Astrocyte (in vitro differentiated cells and primary cell): ENCODE data around the gene HMGCR. TPM values are rescaled to one million over a fixed set of nuclear protein-coding genes. Genes with fewer than 3 reads are reported as not detected.

Source experiments
- DNase-seq: peaks from one replicate; pipeline ENCODE4 v3.0.0-alpha.2; 2010; ENCODE audit warnings: low read depth
- FAIRE-seq: peaks from 2 replicates; lab custom pipeline; 2011; peaks lifted over from hg19 to GRCh38; lab: Jason Lieb, UNC
- H2AFZ ChIP-seq: 2 replicates; pipeline ENCODE4 v1.6.0; 2012; ENCODE audit warnings: low read depth, low read length, inconsistent platforms
- H3K27ac ChIP-seq: 2 replicates; pipeline ENCODE4 v1.5.1; 2011; ENCODE audit warnings: low read depth, low read length, inconsistent platforms
- H3K27me3 ChIP-seq: 2 replicates; pipeline ENCODE4 v1.6.0; 2011; ENCODE audit warnings: low read length, inconsistent platforms; ENCODE audit not compliant: insufficient read depth
- H3K36me3 ChIP-seq: 2 replicates; pipeline ENCODE4 v1.5.1; 2011; ENCODE audit warnings: low read length, inconsistent platforms; ENCODE audit not compliant: insufficient read depth
- H3K4me1 ChIP-seq: 2 replicates; pipeline ENCODE4 v1.5.1; 2011; ENCODE audit warnings: low read length, inconsistent platforms; ENCODE audit not compliant: insufficient read depth
- H3K4me2 ChIP-seq: 2 replicates; pipeline ENCODE4 v1.6.0; 2012; ENCODE audit warnings: low read length, inconsistent platforms
- H3K4me3 ChIP-seq: 2 replicates; pipeline ENCODE4 v1.5.1; 2011; ENCODE audit warnings: low read depth, mild to moderate bottlenecking, low read length, inconsistent platforms; ENCODE audit not compliant: insufficient read depth
- H3K79me2 ChIP-seq: 2 replicates; pipeline ENCODE4 v1.6.0; 2012; ENCODE audit warnings: mild to moderate bottlenecking, low read length, inconsistent platforms; ENCODE audit not compliant: insufficient read depth
- H3K9ac ChIP-seq: 2 replicates; pipeline ENCODE4 v1.6.0; 2012; ENCODE audit warnings: mild to moderate bottlenecking, low read length, inconsistent platforms
- H3K9me3 ChIP-seq: 2 replicates; pipeline ENCODE4 v1.5.1; 2012; ENCODE audit warnings: low read depth, mild to moderate bottlenecking, low read length, inconsistent platforms; ENCODE audit not compliant: insufficient read depth
- H4K20me1 ChIP-seq: 2 replicates; pipeline ENCODE4 v1.6.0; 2012; ENCODE audit warnings: low read length, inconsistent platforms; ENCODE audit not compliant: insufficient read depth
- H3K27ac Mint-ChIP-seq: one replicate; pipeline ENCODE4 v1.8.0; 2021; ENCODE audit warnings: mild to moderate bottlenecking, mixed read lengths; ENCODE audit not compliant: unreplicated experiment
- H3K27me3 Mint-ChIP-seq: one replicate; pipeline ENCODE4 v1.8.0; 2021; ENCODE audit warnings: low read depth, mixed read lengths; ENCODE audit not compliant: unreplicated experiment
- H3K36me3 Mint-ChIP-seq: one replicate; pipeline ENCODE4 v1.8.0; 2021; ENCODE audit warnings: low read depth, mixed read lengths; ENCODE audit not compliant: unreplicated experiment
- H3K4me1 Mint-ChIP-seq: one replicate; pipeline ENCODE4 v1.8.0; 2021; ENCODE audit warnings: low read depth, mixed read lengths; ENCODE audit not compliant: unreplicated experiment
- H3K4me3 Mint-ChIP-seq: one replicate; pipeline ENCODE4 v1.8.0; 2021; ENCODE audit warnings: mild to moderate bottlenecking, moderate library complexity, mixed read lengths; ENCODE audit not compliant: unreplicated experiment
- H3K9me3 Mint-ChIP-seq: one replicate; pipeline ENCODE4 v1.8.0; 2021; ENCODE audit warnings: mild to moderate bottlenecking, mixed read lengths; ENCODE audit not compliant: unreplicated experiment
- EZH2 ChIP-seq: IDR thresholded peaks from 2 replicates; pipeline ENCODE4 v1.6.1; 2012; ENCODE audit warnings: mild to moderate bottlenecking, low read length, inconsistent platforms; ENCODE audit not compliant: insufficient read depth
- total RNA-seq: library from RNA; stranded (reverse); gene quantifications from 2 replicates; pipeline ENCODE4 v1.2.1, GENCODE V29; 2021
- TF ChIP-seq, protein P1 (sequence below): IDR thresholded peaks from 2 replicates; pipeline ENCODE4 v1.5.1; 2011; ENCODE audit warnings: low read depth, mild to moderate bottlenecking, inconsistent platforms, low read length, moderate library complexity; ENCODE audit not compliant: insufficient read depth

Gene HMGCR
- total RNA-seq, 1 donor from 2014 or later: 114 TPM

DNA sequence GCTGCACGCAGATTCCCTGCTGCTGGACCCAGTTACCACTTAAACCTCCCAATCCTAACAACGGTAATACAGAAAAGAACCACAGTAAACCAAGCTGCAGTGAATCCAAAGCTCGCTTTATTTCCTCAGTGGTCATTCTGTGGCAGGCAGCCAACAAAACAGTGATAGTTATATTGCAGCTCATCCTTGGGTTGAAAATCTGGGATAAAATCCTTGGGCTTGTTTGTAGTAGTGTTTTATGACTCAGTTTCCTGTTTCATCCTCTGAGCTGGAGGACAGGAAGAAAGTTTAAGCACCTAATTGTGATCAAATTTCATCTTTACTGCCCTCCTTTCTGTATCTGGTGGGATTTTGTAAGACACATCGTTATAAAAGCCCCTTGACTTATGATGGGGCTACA lies 31.4 kb downstream of the HMGCR start:
- Mint-ChIP-seq H3K36me3 (peaks cover 2% of the 10 kb centered on the region), H3K27me3 (no peaks in the 10 kb centered on the region), H3K4me1 (peaks cover 14% of the 10 kb centered on the region), H3K9me3 (no peaks in the 10 kb centered on the region), H3K27ac (no peak overlapping the region), H3K4me3 (no peak overlapping the region)
- Histone ChIP-seq H3K4me1 (peaks cover 6% of the 10 kb centered on the region), H3K4me3 (no peak overlapping the region), H3K36me3 (peaks cover 3% of the 10 kb centered on the region), H3K9me3 (no peaks in the 10 kb centered on the region), H3K9ac (no peak overlapping the region), H3K27me3 (no peaks in the 10 kb centered on the region), H3K79me2 (no peaks in the 10 kb centered on the region), H2AFZ (no peak overlapping the region), H3K4me2 (peak overlapping the region; percentile 26), H3K27ac (no peak overlapping the region), H4K20me1 (peaks cover 7% of the 10 kb centered on the region)
- TF ChIP-seq, protein P1, sequence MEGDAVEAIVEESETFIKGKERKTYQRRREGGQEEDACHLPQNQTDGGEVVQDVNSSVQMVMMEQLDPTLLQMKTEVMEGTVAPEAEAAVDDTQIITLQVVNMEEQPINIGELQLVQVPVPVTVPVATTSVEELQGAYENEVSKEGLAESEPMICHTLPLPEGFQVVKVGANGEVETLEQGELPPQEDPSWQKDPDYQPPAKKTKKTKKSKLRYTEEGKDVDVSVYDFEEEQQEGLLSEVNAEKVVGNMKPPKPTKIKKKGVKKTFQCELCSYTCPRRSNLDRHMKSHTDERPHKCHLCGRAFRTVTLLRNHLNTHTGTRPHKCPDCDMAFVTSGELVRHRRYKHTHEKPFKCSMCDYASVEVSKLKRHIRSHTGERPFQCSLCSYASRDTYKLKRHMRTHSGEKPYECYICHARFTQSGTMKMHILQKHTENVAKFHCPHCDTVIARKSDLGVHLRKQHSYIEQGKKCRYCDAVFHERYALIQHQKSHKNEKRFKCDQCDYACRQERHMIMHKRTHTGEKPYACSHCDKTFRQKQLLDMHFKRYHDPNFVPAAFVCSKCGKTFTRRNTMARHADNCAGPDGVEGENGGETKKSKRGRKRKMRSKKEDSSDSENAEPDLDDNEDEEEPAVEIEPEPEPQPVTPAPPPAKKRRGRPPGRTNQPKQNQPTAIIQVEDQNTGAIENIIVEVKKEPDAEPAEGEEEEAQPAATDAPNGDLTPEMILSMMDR: no peak
- TF ChIP-seq EZH2: no peak
- DNase-seq (peak; percentile 24), FAIRE-seq (peak; percentile 62)

DNA sequence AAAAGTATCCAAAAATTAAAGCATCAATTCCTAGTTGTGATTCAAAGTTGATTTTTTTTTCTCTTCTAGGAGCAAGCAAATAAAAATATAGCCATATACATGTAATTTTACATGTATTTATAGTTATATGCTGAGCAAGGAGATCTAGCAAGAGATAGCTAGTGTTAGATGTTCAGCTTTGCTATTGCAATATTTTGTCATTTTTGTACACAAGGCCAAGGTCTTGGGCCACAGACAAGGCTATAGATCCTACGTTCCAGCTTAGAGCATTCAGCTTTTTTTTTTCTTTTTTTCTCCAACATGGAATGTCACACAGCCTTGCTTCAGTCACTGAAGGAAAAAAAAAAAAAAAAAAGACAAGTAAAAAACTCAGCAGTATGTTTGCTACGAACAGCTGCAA lies 36.8 kb downstream of the HMGCR start:
- Histone ChIP-seq H3K27ac (no peak overlapping the region), H2AFZ (no peak overlapping the region), H4K20me1 (no peaks in the 10 kb centered on the region), H3K4me3 (no peak overlapping the region), H3K36me3 (peaks cover 3% of the 10 kb centered on the region), H3K4me2 (no peak overlapping the region), H3K79me2 (no peaks in the 10 kb centered on the region), H3K27me3 (no peaks in the 10 kb centered on the region), H3K9me3 (no peaks in the 10 kb centered on the region), H3K4me1 (no peaks in the 10 kb centered on the region), H3K9ac (no peak overlapping the region)
- H3K9me3 Mint-ChIP-seq: no peaks in the 10 kb centered on the region
- peaks cover 5% of the 10 kb centered on the region for H3K36me3 Mint-ChIP-seq
- H3K4me3 Mint-ChIP-seq: no peak overlapping the region
- H3K27ac Mint-ChIP-seq: no peak overlapping the region
- H3K4me1 Mint-ChIP-seq: no peaks in the 10 kb centered on the region
- H3K27me3 Mint-ChIP-seq: no peaks in the 10 kb centered on the region
- FAIRE-seq (no peak), DNase-seq (no peak)
- no peak for TF ChIP-seq EZH2
- TF ChIP-seq, protein P1: no peak

DNA sequence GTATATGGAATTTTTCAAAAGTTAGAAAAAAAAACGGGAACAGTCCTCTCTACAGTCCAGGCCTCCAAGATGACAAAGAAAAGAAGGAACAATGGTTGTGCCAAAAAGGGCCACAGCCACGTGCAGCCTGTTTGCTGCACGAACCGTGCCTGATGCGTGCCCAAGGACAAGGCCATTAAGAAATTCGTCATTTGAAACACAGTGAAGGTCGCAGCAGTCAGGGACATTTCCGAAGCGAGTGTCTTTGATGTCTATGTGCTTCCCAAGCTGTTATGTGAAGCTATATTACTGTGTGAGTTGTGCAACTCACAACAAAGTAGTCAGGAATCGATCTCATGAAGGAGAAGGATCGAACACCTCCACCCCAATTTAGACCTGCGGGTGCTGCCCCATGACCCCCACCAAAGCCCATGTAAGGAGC lies 37.4 kb downstream of the HMGCR start:
- Histone ChIP-seq H3K9me3 (no peaks in the 10 kb centered on the region), H3K4me3 (no peak overlapping the region), H3K9ac (no peak overlapping the region), H3K36me3 (peaks cover 3% of the 10 kb centered on the region), H3K27ac (no peak overlapping the region), H3K4me1 (no peaks in the 10 kb centered on the region), H3K4me2 (no peak overlapping the region), H2AFZ (no peak overlapping the region), H3K27me3 (no peaks in the 10 kb centered on the region), H4K20me1 (no peaks in the 10 kb centered on the region), H3K79me2 (no peaks in the 10 kb centered on the region)
- Mint-ChIP-seq H3K9me3 (no peaks in the 10 kb centered on the region), H3K36me3 (peaks cover 6% of the 10 kb centered on the region), H3K27me3 (no peaks in the 10 kb centered on the region), H3K4me3 (no peak overlapping the region), H3K27ac (no peak overlapping the region), H3K4me1 (no peaks in the 10 kb centered on the region)
- TF ChIP-seq EZH2: no peak
- TF ChIP-seq, protein P1: no peak
- no peak for FAIRE-seq
- DNase-seq: no peak
